HT-29 (cell line): ENCODE measurements around the gene HOXB9. TPM values are rescaled to one million over a fixed set of nuclear protein-coding genes. Genes with fewer than 3 reads are reported as not detected.

Experiments
- small RNA-seq: library from RNA; depleted of rRNA; stranded (forward); fragments of <200 nt; gene quantifications from one replicate; pipeline ENCODE3, GENCODE V24; 2014
- total RNA-seq: library from RNA; depleted of rRNA; stranded (reverse); fragments of >200 nt; shearing (Covaris generic); gene quantifications from 2 replicates; pipeline ENCODE4 v1.2.3, GENCODE V29; 2014; rRNA removed

The HOXB9 gene
- total RNA-seq, 1 experiment from 2014 or later, result 188 TPM

Small RNA genes lying within 50 kb of the gene (small RNA-seq; reads per million reads assigned to genes)
- gene MIR196A1, result 3.9 reads per million, percentile 80 among the genes with 10 or more reads in this experiment

Other genes with a start within 250 kb of the HOXB9 start
- 4.3 and 4.7 TPM in 2 replicates for gene SKAP1, start 196.1 kb downstream of the HOXB9 start, total RNA-seq
- 0.08 TPM in 1 of 2 replicates, not detected in the other for gene HOXB1, start 95.3 kb downstream of the HOXB9 start, total RNA-seq
- 2.3 and 7.0 TPM in 2 replicates for gene HOXB2, start 81.2 kb downstream of the HOXB9 start, total RNA-seq
- gene HOXB4, start 48.0 kb downstream of the HOXB9 start, total RNA-seq, result 14.5 and 15.5 TPM in 2 replicates
- gene HOXB3, start 36.1 kb downstream of the HOXB9 start, total RNA-seq, result 99.5 and 126 TPM in 2 replicates
- 7.5 and 8.2 TPM in 2 replicates for gene HOXB5, start 32.6 kb downstream of the HOXB9 start, total RNA-seq
- gene HOXB6, start 21.4 kb downstream of the HOXB9 start, total RNA-seq, result 160 and 174 TPM in 2 replicates
- 37.3 and 39.7 TPM in 2 replicates for gene HOXB7, start 15.3 kb downstream of the HOXB9 start, total RNA-seq
- 51.0 and 52.7 TPM in 2 replicates for gene HOXB8, start 11.1 kb downstream of the HOXB9 start, total RNA-seq
- not detected in 2 replicates for gene PRAC1, start 96.2 kb upstream of the HOXB9 start, total RNA-seq
- 0.76 TPM in 1 of 2 replicates, not detected in the other for gene PRAC2, start 96.8 kb upstream of the HOXB9 start, total RNA-seq
- 3.5 and 5.3 TPM in 2 replicates for gene HOXB13, start 102.4 kb upstream of the HOXB9 start, total RNA-seq
- 0.05 and 0.36 TPM in 2 replicates for gene TTLL6, start 190.9 kb upstream of the HOXB9 start, total RNA-seq
- 8.1 and 11.0 TPM in 2 replicates for gene CALCOCO2, start 204.7 kb upstream of the HOXB9 start, total RNA-seq